Activated CD4-positive, alpha-beta memory T cell treated with anti-CD3 and anti-CD28 coated beads, Interleukin-2, amount 10 ng/mL, durations not matched to agents 7 days and 5 days (primary cell): ENCODE results near the gene CAMKMT. TPM values are rescaled to one million over a fixed set of nuclear protein-coding genes. Genes with fewer than 3 reads are reported as not detected.
"Not testable (repeated sequence)": the region's sequence is repeated elsewhere in the genome, so short reads cannot be mapped to it uniquely, and the experiment has no call there.

Experiments
- CTCF ChIA-PET: fragments of 350-600 bp; sonication (Branson Sonifier 250); formaldehyde crosslinking; loops from one replicate; lab custom pipeline; 2021; ENCODE audit warnings: antibody characterized with exemption, inconsistent platforms; lab: Charles Lee
- POLR2A ChIA-PET: fragments of 350-600 bp; sonication (Branson Sonifier 250); formaldehyde crosslinking; loops from one replicate; lab custom pipeline; 2021; ENCODE audit warnings: antibody characterized with exemption; lab: Charles Lee
- DNase-seq: peaks from one replicate; pipeline ENCODE4 v3.0.0-alpha.2; 2020
- H3K27ac Mint-ChIP-seq: one replicate; pipeline ENCODE4 v1.8.0; 2021; ENCODE audit warnings: mild to moderate bottlenecking, mixed read lengths
- H3K27me3 Mint-ChIP-seq: one replicate; pipeline ENCODE4 v1.8.0; 2021; ENCODE audit warnings: mixed read lengths
- H3K36me3 Mint-ChIP-seq: one replicate; pipeline ENCODE4 v1.8.0; 2021; ENCODE audit warnings: low read depth, mixed read lengths
- H3K4me1 Mint-ChIP-seq: one replicate; pipeline ENCODE4 v1.8.0; 2021; ENCODE audit warnings: mixed read lengths
- H3K4me3 Mint-ChIP-seq: one replicate; pipeline ENCODE4 v1.8.0; 2021; ENCODE audit warnings: mild to moderate bottlenecking, mixed read lengths
- H3K9me3 Mint-ChIP-seq: one replicate; pipeline ENCODE4 v1.8.0; 2021; ENCODE audit warnings: mixed read lengths
- total RNA-seq, 2 experiments: library from RNA; stranded (reverse); gene quantifications; one replicate each; pipeline ENCODE4 v1.2.3, GENCODE V29; 2021

CAMKMT gene
- total RNA-seq, 2 experiments from 2014 or later = 11.6 to 12.0 TPM

- ChIA-PET CTCF (interaction anchor here (1.0 kb wide), 1 partner anchor 12 kb away, joined by 4 read pairs; no protein-coding TSS in a partner anchor), POLR2A (no interaction called here)
- H3K4me1 Mint-ChIP-seq = peaks cover 9% of the 10 kb centered on the region
- H3K36me3 Mint-ChIP-seq = no peaks in the 10 kb centered on the region
- H3K27me3 Mint-ChIP-seq = no peaks in the 10 kb centered on the region
- H3K9me3 Mint-ChIP-seq = no peaks in the 10 kb centered on the region
- no peak overlapping the region for H3K27ac Mint-ChIP-seq
- no peak for DNase-seq
- H3K4me3 Mint-ChIP-seq = no peak overlapping the region
Measured at GRCh38 chr2:44572196-44572900, 210.6 kb downstream of the CAMKMT start.

DNA sequence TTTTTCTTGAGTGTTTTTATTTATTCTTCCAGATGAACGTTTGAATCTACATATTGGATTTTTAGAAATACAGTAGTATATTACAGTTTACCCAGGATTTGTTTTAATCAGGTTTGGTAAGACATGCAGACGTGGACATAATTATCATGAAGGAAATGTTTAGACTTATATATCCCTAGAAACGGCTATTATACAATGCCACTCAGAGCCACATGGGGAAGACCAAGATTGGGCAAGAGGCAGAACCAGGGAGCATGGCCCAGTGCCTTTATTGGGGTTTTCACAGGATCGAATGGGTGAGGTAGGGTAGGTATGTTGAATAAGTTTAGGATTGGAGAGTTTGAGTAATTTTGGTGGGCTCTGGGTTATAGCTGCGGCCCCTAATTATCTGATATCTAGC, 212.2 kb downstream of the CAMKMT start:
- peaks cover 18% of the 10 kb centered on the region for H3K4me1 Mint-ChIP-seq

DNA sequence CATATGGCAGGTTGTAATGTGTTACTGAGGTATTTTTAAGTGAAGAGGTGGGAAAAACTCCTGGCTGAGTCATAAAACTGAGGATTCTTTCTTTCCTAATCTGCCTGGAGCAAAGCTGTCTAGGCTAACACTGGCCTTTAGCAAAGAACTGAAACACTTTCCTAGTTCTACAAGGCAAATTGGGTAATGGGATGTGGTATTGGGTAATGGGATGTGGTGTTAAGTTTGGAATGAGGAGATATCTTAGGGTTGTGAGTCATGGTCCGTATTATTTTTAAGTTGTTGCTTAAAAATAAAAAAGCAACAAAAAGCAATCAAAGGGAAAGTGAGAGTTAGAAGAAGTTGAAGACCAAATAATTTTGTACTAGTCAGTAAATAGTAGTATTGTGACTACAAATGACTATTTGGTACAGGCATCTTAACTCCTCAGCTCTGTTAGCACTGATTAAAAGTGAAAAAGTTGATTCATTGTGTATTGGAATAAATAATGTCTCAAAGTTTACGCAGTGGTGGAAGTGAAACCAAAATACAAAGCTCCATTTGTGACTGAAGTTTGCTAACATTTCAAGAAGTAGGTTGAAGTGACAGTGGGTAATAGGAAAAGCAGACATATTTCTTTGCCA, 216.8 kb downstream of the CAMKMT start:
- Mint-ChIP-seq H3K4me1 (peaks cover 16% of the 10 kb centered on the region), H3K36me3 (no peaks in the 10 kb centered on the region), H3K9me3 (no peaks in the 10 kb centered on the region), H3K4me3 (peak overlapping the region; percentile 3), H3K27ac (no peak overlapping the region), H3K27me3 (no peaks in the 10 kb centered on the region)
- ChIA-PET POLR2A (no interaction called here), CTCF (interaction anchor here (1.1 kb wide), 1 partner anchor 18 kb away, joined by 3 read pairs; no protein-coding TSS in a partner anchor)
- no peak for DNase-seq

More for the DNA sequence above, 212.2 kb downstream of the CAMKMT start:
- ChIA-PET POLR2A (no interaction called here), CTCF (no interaction called here)
- Mint-ChIP-seq H3K9me3 (no peaks in the 10 kb centered on the region), H3K27ac (no peak overlapping the region), H3K27me3 (no peaks in the 10 kb centered on the region), H3K4me3 (no peak overlapping the region), H3K36me3 (no peaks in the 10 kb centered on the region)
- no peak for DNase-seq

DNA sequence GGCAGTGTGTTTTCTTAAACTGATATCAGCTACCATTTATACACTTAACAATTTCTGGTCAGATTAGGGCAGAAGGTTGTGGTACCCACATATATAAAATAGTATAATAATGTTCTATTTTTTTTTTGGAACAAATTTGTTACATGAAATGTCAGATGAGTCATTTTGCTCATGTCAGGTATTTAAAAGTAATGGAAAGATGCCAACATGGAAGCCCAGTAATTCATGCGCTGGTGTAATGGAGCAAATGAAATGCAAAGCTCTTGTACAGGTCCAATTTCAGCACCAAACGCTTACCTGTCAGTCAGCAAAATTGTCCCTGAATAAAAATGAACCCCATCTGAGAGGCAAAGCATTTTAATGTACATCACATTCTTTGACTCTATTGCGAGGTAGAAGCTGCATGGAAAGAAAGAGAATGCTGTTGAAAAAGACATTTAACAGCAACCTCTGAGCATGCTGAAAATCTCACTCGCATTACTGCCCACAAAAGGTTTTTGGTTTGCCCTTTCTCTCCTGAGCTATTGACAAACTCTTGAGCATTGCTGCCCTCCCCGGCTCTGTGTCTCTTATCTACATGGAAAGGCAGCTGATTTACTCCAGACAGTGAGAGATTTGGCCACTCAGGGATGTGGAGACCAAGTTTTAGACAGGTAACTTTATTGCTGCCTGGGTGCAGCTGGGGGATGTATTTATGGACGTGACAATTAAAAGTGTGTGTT, 217.5 kb downstream of the CAMKMT start:
- no peak for DNase-seq
- ChIA-PET POLR2A (no interaction called here), CTCF (interaction anchor here (1.0 to 1.1 kb wide), 2 partner anchors 19 to 21 kb away, joined by 3 read pairs; no protein-coding TSS in a partner anchor)
- no peaks in the 10 kb centered on the region for H3K36me3 Mint-ChIP-seq
- H3K27me3 Mint-ChIP-seq = no peaks in the 10 kb centered on the region
- H3K9me3 Mint-ChIP-seq = no peaks in the 10 kb centered on the region
- peaks cover 16% of the 10 kb centered on the region for H3K4me1 Mint-ChIP-seq
- H3K4me3 Mint-ChIP-seq = no peak overlapping the region
- no peak overlapping the region for H3K27ac Mint-ChIP-seq

- peaks cover 16% of the 10 kb centered on the region for H3K4me1 Mint-ChIP-seq
- POLR2A ChIA-PET = no interaction called here
- H3K9me3 Mint-ChIP-seq = no peaks in the 10 kb centered on the region
- no peaks in the 10 kb centered on the region for H3K36me3 Mint-ChIP-seq
- CTCF ChIA-PET = interaction anchor here (1.0 kb wide), 1 partner anchor 22 kb away, joined by 3 read pairs; no protein-coding TSS in a partner anchor
- H3K4me3 Mint-ChIP-seq = no peak overlapping the region
- no peak overlapping the region for H3K27ac Mint-ChIP-seq
- DNase-seq = no peak
- no peaks in the 10 kb centered on the region for H3K27me3 Mint-ChIP-seq
Measured at GRCh38 chr2:44579837-44580230, 218.1 kb downstream of the CAMKMT start.

- Mint-ChIP-seq H3K27ac (no peak overlapping the region), H3K4me3 (no peak overlapping the region), H3K9me3 (no peaks in the 10 kb centered on the region), H3K36me3 (no peaks in the 10 kb centered on the region), H3K4me1 (peaks cover 16% of the 10 kb centered on the region), H3K27me3 (no peaks in the 10 kb centered on the region)
- ChIA-PET POLR2A (no interaction called here), CTCF (no interaction called here)
- DNase-seq = no peak
Measured at GRCh38 chr2:44580875-44581515, 219.2 kb downstream of the CAMKMT start.

GRCh38 chr2:44582363-44583008, 220.7 kb downstream of the CAMKMT start:
- no peak for DNase-seq
- ChIA-PET CTCF (no interaction called here), POLR2A (no interaction called here)
- H3K27ac Mint-ChIP-seq = no peak overlapping the region
- H3K36me3 Mint-ChIP-seq = peaks cover 2% of the 10 kb centered on the region
- H3K9me3 Mint-ChIP-seq = no peaks in the 10 kb centered on the region
- no peak overlapping the region for H3K4me3 Mint-ChIP-seq
- peaks cover 16% of the 10 kb centered on the region for H3K4me1 Mint-ChIP-seq
- no peaks in the 10 kb centered on the region for H3K27me3 Mint-ChIP-seq

- POLR2A ChIA-PET, CTCF ChIA-PET: not testable (repeated sequence)
Measured at GRCh38 chr2:44595615-44596014, 233.9 kb downstream of the CAMKMT start.

DNA sequence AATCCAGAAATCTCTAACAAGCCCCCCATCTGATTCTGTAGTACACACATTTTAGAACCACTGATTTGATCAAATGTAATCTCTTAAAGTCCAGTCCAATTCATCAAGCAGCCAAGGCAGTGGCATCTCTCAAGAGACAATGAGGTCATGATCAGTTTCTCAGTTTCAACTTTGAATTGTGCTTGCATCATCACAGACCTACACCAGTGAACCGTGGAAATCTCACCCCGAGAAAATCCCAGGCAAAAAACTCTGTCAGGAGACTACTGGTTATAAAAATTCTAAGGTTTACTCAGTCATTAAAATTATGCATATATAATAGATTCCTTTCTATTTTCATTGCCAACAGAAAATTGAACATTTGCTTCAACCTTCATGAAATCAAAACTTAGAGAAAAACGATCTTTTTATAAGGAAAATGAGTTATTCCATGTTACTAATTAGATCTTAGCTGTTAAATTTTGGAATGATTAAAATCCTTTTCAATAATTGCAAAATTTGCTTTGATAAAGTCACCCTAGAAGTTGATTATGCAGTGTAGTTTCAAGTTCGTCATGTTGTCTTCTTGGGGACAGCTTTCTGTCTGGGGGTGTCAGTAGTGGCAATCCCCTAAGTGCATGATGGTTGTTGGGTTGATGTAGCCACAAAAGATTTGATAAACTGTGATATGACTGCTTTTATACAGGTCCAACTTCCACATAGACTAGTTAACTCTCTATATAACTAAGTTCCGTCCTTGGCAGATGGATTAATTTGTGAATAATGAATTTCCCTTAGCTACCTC, 235.0 kb downstream of the CAMKMT start:
- Mint-ChIP-seq H3K9me3 (no peaks in the 10 kb centered on the region), H3K4me3 (no peak overlapping the region), H3K36me3 (no peaks in the 10 kb centered on the region), H3K27ac (no peak overlapping the region), H3K4me1 (no peaks in the 10 kb centered on the region), H3K27me3 (no peaks in the 10 kb centered on the region)
- no peak for DNase-seq
- CTCF ChIA-PET = no interaction called here
- POLR2A ChIA-PET = no interaction called here

More at GRCh38 chr2:44595615-44596014, 233.9 kb downstream of the CAMKMT start:
- not testable (repeated sequence) for H3K27ac Mint-ChIP-seq, H3K9me3 Mint-ChIP-seq, H3K27me3 Mint-ChIP-seq, H3K36me3 Mint-ChIP-seq, H3K4me1 Mint-ChIP-seq, DNase-seq, H3K4me3 Mint-ChIP-seq

- no peak overlapping the region for H3K4me3 Mint-ChIP-seq
- no peaks in the 10 kb centered on the region for H3K4me1 Mint-ChIP-seq
- ChIA-PET POLR2A (no interaction called here), CTCF (no interaction called here)
- DNase-seq = no peak
- no peaks in the 10 kb centered on the region for H3K9me3 Mint-ChIP-seq
- no peaks in the 10 kb centered on the region for H3K27me3 Mint-ChIP-seq
- H3K36me3 Mint-ChIP-seq = no peaks in the 10 kb centered on the region
- no peak overlapping the region for H3K27ac Mint-ChIP-seq
Measured at GRCh38 chr2:44598330-44599119, 236.8 kb downstream of the CAMKMT start.

GRCh38 chr2:44599130-44599529, 237.4 kb downstream of the CAMKMT start:
- ChIA-PET POLR2A (no interaction called here), CTCF (no interaction called here)
- Mint-ChIP-seq H3K4me1 (no peaks in the 10 kb centered on the region), H3K27ac (no peak overlapping the region), H3K36me3 (no peaks in the 10 kb centered on the region), H3K4me3 (no peak overlapping the region), H3K27me3 (no peaks in the 10 kb centered on the region), H3K9me3 (no peaks in the 10 kb centered on the region)
- no peak for DNase-seq
